Nephron (organoid): Measurements from ENCODE around the gene NMNAT2.

Experiments
- H3K27ac Mint-ChIP-seq, 3 experiments: 2 replicates each; pipeline ENCODE4 v1.8.0; 2020; ENCODE audit warnings: mixed read lengths in 3 of 3, mild to moderate bottlenecking in 2 of 3, moderate library complexity in 1 of 3
- H3K27me3 Mint-ChIP-seq: 2 replicates; pipeline ENCODE4 v1.8.0; 2021; ENCODE audit warnings: low read depth, mild to moderate bottlenecking, moderate library complexity, mixed read lengths
- H3K36me3 Mint-ChIP-seq: 2 replicates; pipeline ENCODE4 v1.8.0; 2020; ENCODE audit warnings: low read depth, mixed read lengths
- H3K4me1 Mint-ChIP-seq: 2 replicates; pipeline ENCODE4 v1.8.0; 2020; ENCODE audit warnings: mixed read lengths
- H3K4me3 Mint-ChIP-seq, 3 experiments: 2 replicates each; pipeline ENCODE4 v1.8.0; 2020; ENCODE audit warnings: mild to moderate bottlenecking in 3 of 3, mixed read lengths in 3 of 3, moderate library complexity in 2 of 3
- H3K9me3 Mint-ChIP-seq: 2 replicates; pipeline ENCODE4 v1.8.0; 2020; ENCODE audit warnings: mixed read lengths
- TF ChIP-seq, protein P1 (sequence below), 3 experiments: fragments of 200-600 bp; sonication (generic); IDR thresholded peaks; one replicate each; pipeline ENCODE4 v1.5.0; 2021; ENCODE audit warnings: antibody characterized with exemption in 3 of 3; ENCODE audit not compliant: unreplicated experiment in 3 of 3

Gene NMNAT2

GRCh38 chr1:183363972-183364371 lies 54.2 kb downstream of the NMNAT2 start:
- Mint-ChIP-seq H3K36me3 (no peaks in the 10 kb centered on the region), H3K27me3 (no peaks in the 10 kb centered on the region), H3K9me3 (no peaks in the 10 kb centered on the region), H3K4me3 (no peak overlapping the region), H3K4me1 (peaks cover 16% of the 10 kb centered on the region), H3K27ac (no peak overlapping the region)
- TF ChIP-seq, protein P1, sequence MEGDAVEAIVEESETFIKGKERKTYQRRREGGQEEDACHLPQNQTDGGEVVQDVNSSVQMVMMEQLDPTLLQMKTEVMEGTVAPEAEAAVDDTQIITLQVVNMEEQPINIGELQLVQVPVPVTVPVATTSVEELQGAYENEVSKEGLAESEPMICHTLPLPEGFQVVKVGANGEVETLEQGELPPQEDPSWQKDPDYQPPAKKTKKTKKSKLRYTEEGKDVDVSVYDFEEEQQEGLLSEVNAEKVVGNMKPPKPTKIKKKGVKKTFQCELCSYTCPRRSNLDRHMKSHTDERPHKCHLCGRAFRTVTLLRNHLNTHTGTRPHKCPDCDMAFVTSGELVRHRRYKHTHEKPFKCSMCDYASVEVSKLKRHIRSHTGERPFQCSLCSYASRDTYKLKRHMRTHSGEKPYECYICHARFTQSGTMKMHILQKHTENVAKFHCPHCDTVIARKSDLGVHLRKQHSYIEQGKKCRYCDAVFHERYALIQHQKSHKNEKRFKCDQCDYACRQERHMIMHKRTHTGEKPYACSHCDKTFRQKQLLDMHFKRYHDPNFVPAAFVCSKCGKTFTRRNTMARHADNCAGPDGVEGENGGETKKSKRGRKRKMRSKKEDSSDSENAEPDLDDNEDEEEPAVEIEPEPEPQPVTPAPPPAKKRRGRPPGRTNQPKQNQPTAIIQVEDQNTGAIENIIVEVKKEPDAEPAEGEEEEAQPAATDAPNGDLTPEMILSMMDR (IDR thresholded peaks at IDR 0.05; ENCODE audit: unreplicated experiment in 3 of 3): no peak

DNA sequence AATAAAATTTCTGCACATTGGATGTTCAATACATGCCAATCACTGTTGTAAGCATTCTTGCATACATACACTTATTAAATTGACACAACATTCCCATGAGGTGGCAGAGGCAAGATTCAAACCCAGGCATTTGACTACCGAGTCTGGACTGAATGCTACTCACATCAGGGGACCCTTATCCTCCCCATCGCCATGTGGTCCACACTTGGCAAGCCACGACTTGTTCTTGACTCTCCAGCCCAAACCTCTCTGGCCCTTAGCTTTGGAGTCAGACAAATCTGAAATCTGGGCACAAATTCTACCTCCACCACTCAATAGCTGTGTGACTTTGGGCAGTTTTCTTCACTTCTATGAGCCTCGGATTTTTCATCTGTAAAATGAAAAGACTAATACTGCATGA lies 57.1 kb downstream of the NMNAT2 start:
- TF ChIP-seq, protein P1 (IDR thresholded peaks at IDR 0.05; ENCODE audit: unreplicated experiment in 3 of 3): no peak
- Mint-ChIP-seq H3K36me3 (no peaks in the 10 kb centered on the region), H3K27me3 (peaks cover 4% of the 10 kb centered on the region), H3K27ac (no peak overlapping the region), H3K9me3 (peaks cover 5% of the 10 kb centered on the region), H3K4me1 (peaks cover 11% of the 10 kb centered on the region), H3K4me3 (no peak overlapping the region)

DNA sequence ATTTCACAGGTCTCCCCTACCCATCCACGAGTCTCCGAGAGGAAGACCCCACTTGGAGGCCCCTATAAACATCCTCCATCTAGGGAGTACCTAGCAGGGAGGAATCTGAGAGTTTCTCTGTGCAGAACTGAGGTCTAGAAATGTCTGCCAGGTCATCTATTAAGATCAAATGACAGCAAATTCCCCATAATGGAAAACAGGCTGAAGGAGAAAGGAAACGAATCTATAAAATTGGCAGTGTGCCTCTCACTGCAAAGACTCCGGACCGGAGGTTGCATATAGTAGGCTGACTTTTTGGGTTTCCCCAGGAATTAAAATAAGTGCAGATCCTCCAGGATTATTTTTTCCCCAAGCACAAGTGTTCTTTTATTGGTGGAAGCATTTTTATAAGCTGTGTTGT lies 57.7 kb downstream of the NMNAT2 start:
- Mint-ChIP-seq H3K27ac (no peak overlapping the region), H3K4me1 (peaks cover 11% of the 10 kb centered on the region), H3K4me3 (no peak overlapping the region), H3K27me3 (peaks cover 4% of the 10 kb centered on the region), H3K9me3 (peaks cover 5% of the 10 kb centered on the region), H3K36me3 (no peaks in the 10 kb centered on the region)
- TF ChIP-seq, protein P1 (IDR thresholded peaks at IDR 0.05; ENCODE audit: unreplicated experiment in 3 of 3): no peak

DNA sequence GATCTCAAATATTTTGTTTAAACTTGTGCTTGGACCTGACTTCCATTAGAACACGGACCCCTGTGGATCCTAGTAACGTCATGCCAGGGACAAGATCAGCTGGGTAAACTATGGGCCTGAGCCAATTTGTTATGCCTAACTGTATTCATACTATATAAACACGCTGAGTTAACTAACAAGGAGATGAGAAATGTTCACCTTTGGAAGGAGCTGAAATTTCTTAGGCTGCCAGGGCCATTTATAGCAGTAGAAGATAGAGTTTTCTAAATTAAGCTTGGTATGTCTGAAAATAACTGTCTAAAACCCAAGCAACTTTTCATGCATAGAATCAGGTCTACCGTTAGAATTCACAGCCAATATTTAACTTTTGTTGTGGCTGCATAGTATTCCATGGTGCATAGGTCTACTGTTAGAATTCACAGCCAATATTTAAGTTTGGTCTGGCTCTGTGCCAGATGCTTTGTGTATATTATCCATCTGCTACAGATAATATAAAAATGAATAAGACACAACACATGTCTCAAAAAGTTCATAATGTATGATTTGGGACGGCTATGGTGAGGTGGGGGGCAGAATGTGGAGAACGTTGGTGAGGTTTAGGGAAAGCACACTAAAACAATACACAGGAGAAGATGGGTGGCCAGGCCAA lies 61.5 kb downstream of the NMNAT2 start:
- Mint-ChIP-seq H3K4me3 (no peak overlapping the region), H3K27me3 (peaks cover 4% of the 10 kb centered on the region), H3K36me3 (no peaks in the 10 kb centered on the region), H3K4me1 (peaks cover 11% of the 10 kb centered on the region), H3K27ac (no peak overlapping the region), H3K9me3 (peaks cover 5% of the 10 kb centered on the region)
- TF ChIP-seq, protein P1 (IDR thresholded peaks at IDR 0.05; ENCODE audit: unreplicated experiment in 3 of 3): no peak

DNA sequence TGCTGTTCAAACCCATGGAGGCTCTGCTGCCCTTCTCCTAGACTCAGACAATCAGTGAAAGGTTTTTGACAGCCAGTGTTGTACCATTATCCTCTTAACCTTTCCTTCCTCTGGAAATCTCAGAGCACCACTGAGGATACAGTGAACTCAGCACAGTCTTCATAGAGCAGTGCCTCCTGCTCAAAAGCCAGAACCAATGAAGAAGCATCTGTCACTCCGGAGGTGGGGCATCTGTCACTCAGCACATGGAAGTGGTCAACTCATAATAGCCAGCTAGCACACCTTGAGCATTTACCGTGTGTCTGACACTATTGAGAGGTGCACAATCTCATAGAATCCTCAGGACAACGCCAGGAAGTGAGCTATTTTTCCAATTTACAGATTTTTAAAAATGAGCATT lies 62.4 kb downstream of the NMNAT2 start:
- H3K9me3 Mint-ChIP-seq: peaks cover 5% of the 10 kb centered on the region
- no peak overlapping the region for H3K4me3 Mint-ChIP-seq
- H3K4me1 Mint-ChIP-seq: peaks cover 6% of the 10 kb centered on the region
- TF ChIP-seq, protein P1 (IDR thresholded peaks at IDR 0.05; ENCODE audit: unreplicated experiment in 3 of 3): no peak
- no peak overlapping the region for H3K27ac Mint-ChIP-seq
- H3K27me3 Mint-ChIP-seq: peaks cover 4% of the 10 kb centered on the region
- no peaks in the 10 kb centered on the region for H3K36me3 Mint-ChIP-seq

- Mint-ChIP-seq H3K27ac (no peak overlapping the region), H3K4me1 (peaks cover 2% of the 10 kb centered on the region), H3K36me3 (no peaks in the 10 kb centered on the region), H3K27me3 (peaks cover 4% of the 10 kb centered on the region), H3K4me3 (no peak overlapping the region), H3K9me3 (peaks cover 5% of the 10 kb centered on the region)
- TF ChIP-seq, protein P1 (IDR thresholded peaks at IDR 0.05; ENCODE audit: unreplicated experiment in 3 of 3): no peak
Measured at GRCh38 chr1:183355181-183355580, 63.0 kb downstream of the NMNAT2 start.
